PC-9 (cell line): Measurements from ENCODE around the gene TXNL4A.

Experiments
- CTCF ChIP-seq: fragments of 200-600 bp; sonication (generic); conservative IDR thresholded peaks from 2 replicates; pipeline ENCODE4 v1.6.1; 2017; ENCODE audit warnings: mixed run types, antibody characterized with exemption, mild to moderate bottlenecking, moderate library complexity
- EZH2 ChIP-seq: fragments of 200-600 bp; sonication (generic); IDR thresholded peaks from 2 replicates; pipeline ENCODE4 v1.8.0; 2017; ENCODE audit warnings: antibody characterized with exemption, low read depth

GRCh38 chr18:79956276-79956675 lies 32.1 kb downstream of the TXNL4A start:
- TF ChIP-seq CTCF, result no peak
- no peak for TF ChIP-seq EZH2
